ENCODE data around the gene GHRL.

The GHRL gene

DNA sequence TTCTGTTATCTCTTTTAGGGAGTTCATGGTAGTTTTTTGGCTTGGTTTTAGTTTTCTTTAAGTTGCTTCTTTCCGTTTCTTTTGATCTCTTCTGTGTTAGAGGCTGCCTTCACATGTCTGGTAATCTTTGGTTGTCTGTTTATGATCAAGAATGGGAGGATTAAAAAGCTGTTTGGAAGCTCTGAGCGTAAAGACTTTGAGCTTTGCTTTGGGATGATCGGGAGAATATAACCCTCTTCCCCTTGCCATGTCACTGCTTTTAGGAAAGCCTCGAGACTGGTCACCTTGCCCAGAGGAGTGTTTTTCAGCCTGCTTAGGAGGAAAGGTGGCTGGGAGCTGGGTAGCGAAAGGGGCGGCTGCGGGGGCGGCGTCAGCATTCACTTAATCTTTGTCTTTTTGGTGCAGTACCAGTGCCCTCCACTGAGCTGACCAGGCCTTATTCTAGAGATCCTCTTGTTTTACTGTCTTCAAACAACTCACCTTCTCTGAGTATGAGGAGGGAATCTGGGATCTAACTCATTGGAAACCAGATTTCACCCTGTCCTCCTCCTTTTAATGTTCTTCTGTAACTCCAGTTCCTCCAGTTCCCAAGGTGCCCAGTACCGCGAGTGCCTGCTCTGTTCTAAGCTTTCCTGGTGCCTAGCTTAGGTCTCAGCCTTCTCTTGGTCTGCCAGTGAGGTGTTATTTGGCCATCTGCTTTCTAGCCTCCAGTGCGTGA is 28.9 kb downstream of the GHRL start:
- Histone ChIP-seq H3K4me1 (ENCODE audit: insufficient read depth, low read length) (0 out of 2 replicates have a peak, but pooled peaks cover 3% of the 10 kb centered on the region), H3K9ac (ENCODE audit: low read depth, low read length) (no peak overlapping the region), H3K36me3 (ENCODE audit: insufficient read depth, low read length) (peaks cover 8% of the 10 kb centered on the region), H3K9me3 (ENCODE audit: control insufficient read depth, insufficient read depth, low read length) (no peaks in the 10 kb centered on the region)

DNA sequence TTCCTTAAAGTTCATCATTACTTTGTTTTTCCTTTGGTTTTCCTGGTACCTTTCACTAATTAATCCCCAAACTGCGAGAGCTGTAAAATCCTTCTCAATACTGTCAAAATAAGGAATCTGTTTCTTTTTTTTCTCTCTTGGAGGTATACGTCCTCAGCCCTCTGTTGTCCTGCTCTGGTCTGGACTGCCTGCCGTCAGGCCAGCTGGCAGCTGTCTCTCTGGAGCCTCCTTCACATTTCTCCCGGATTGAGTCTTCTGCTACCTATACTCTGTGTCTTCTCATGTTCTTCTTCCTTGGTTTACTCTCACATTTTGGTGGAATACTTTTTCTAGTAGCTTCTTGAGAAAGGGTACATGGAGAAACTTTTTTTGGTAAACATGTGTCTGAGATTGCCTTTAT is 30.7 kb downstream of the GHRL start:
- no peak overlapping the region for H3K9ac ChIP-seq (ENCODE audit: low read depth, low read length)
- no peaks in the 10 kb centered on the region for H3K9me3 ChIP-seq (ENCODE audit: control insufficient read depth, insufficient read depth, low read length)
- H3K36me3 ChIP-seq (ENCODE audit: insufficient read depth, low read length), result peaks cover 5% of the 10 kb centered on the region
- 0 out of 2 replicates have a peak, but pooled peaks cover 3% of the 10 kb centered on the region for H3K4me1 ChIP-seq (ENCODE audit: insufficient read depth, low read length)

DNA sequence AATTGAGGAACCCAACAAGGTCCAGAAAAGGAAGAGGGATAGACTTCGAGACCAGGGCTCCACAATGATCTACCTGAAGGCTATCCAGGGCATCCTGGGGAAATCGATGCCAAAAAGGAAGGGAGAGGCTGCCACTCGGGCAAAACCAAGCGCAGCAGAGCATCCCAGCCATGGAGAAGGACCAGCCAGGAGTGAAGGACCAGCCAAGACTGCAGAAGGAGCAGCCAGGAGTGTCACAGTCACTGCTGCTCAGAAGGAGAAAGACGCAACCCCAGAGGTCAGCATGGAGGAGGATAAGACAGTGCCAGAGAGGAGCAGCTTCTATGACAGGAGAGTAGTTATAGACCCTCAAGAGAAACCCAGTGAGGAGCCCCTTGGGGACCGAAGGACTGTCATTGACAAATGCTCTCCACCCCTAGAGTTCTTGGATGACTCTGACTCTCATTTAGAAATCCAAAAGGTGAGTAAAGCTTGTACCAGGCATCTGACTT is 32.5 kb downstream of the GHRL start:
- Histone ChIP-seq H3K36me3 (ENCODE audit: insufficient read depth, low read length) (peaks cover 5% of the 10 kb centered on the region), H3K4me1 (ENCODE audit: insufficient read depth, low read length) (0 out of 2 replicates have a peak, but pooled peaks cover 3% of the 10 kb centered on the region), H3K9me3 (ENCODE audit: control insufficient read depth, insufficient read depth, low read length) (no peaks in the 10 kb centered on the region), H3K9ac (ENCODE audit: low read depth, low read length) (no peak overlapping the region)

DNA sequence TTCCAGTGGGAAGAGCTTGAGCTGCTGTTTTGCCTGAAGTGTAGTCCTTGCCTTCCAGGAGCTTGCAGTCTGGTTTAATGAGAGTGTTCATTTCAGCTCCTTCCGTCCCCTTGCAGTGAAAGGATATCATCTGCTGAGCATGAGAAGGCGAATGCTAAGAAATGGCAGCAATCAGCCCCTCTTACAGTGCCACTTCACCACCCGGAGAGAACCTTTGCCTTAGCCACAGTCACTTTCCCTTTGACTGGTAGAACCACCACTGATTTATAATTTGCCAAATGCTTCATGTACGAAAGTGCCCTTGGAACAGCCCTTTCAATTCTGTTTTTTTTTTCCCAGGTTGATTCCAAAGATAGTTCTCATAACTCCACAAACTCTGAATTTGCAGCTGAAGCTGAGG is 32.9 kb downstream of the GHRL start:
- Histone ChIP-seq H3K9me3 (ENCODE audit: control insufficient read depth, insufficient read depth, low read length) (no peaks in the 10 kb centered on the region), H3K9ac (ENCODE audit: low read depth, low read length) (no peak overlapping the region), H3K36me3 (ENCODE audit: insufficient read depth, low read length) (peaks cover 5% of the 10 kb centered on the region), H3K4me1 (ENCODE audit: insufficient read depth, low read length) (0 out of 2 replicates have a peak, but pooled peaks cover 3% of the 10 kb centered on the region)

DNA sequence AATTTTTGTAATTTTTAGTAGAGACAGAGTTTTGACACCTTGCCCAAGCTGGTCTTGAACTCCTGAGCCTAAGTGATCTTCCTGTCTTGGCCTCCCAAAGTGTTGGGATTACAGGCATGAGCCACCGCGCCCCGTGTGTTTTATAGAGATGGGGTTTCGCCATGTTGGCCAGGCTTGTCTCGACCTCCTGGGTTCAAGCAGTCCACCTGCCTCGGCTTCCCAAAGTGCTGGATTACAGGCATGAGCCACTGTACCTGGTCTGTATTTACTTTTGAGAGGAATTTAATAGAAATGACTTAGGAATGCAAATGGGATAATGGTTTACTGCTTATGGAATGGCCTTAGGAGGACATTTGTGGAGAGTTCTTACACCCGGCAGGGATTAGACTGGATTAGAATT is 33.7 kb downstream of the GHRL start:
- Histone ChIP-seq H3K9me3 (ENCODE audit: control insufficient read depth, insufficient read depth, low read length) (no peaks in the 10 kb centered on the region), H3K36me3 (ENCODE audit: insufficient read depth, low read length) (peaks cover 5% of the 10 kb centered on the region), H3K9ac (ENCODE audit: low read depth, low read length) (no peak overlapping the region), H3K4me1 (ENCODE audit: insufficient read depth, low read length) (0 out of 2 replicates have a peak, but pooled peaks cover 3% of the 10 kb centered on the region)

DNA sequence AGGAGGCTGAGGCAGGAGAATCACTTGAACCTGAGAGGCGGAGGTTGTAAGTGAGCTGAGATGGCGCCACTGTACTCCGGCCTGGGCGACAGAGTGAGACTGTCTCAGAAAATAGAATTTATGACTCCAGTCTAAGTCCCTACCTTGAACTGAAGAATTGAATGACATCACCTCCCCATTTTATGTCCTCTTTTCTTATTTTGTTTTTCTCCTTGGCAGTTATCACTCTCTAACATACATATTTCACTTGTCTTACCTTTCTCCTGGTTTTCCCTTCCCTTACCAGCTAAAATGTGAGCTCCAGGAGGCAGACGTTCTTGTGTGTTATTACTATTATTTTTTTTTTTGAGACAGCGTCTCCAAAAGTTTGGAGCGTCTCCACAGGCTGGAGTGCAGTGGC is 36.9 kb downstream of the GHRL start:
- H3K9ac ChIP-seq (ENCODE audit: low read depth, low read length), result no peak overlapping the region
- no peaks in the 10 kb centered on the region for H3K9me3 ChIP-seq (ENCODE audit: control insufficient read depth, insufficient read depth, low read length)
- peaks cover 8% of the 10 kb centered on the region; the same call in 1 of the 2 replicates for H3K36me3 ChIP-seq (ENCODE audit: insufficient read depth, low read length)
- H3K4me1 ChIP-seq (ENCODE audit: insufficient read depth, low read length), result no peaks in the 10 kb centered on the region

DNA sequence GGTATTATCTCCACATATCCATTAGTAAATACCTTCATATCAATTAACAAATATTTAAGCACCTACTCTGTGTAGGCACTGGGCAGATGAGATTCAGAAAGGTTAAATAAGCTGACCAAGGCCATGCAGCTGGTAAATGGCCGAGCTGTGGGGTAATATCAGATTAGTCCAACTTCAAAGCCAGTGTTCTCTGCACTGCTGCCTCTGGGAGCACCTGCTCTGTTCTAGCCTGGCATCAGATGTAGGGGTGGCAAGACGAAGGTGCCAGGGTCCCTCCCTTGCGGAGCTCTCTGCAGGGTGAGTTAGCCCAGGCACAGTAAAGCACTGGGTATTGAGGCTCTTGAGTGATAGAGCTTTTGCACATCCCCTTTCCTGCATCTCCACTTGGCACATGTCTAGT is 39.0 kb downstream of the GHRL start:
- Histone ChIP-seq H3K4me1 (ENCODE audit: insufficient read depth, low read length) (peaks cover 8% of the 10 kb centered on the region; the same call in 1 of the 2 replicates), H3K9ac (ENCODE audit: low read depth, low read length) (no peak overlapping the region), H3K9me3 (ENCODE audit: control insufficient read depth, insufficient read depth, low read length) (no peaks in the 10 kb centered on the region), H3K36me3 (ENCODE audit: insufficient read depth, low read length) (peaks cover 4% of the 10 kb centered on the region; the same call in 1 of the 2 replicates)

DNA sequence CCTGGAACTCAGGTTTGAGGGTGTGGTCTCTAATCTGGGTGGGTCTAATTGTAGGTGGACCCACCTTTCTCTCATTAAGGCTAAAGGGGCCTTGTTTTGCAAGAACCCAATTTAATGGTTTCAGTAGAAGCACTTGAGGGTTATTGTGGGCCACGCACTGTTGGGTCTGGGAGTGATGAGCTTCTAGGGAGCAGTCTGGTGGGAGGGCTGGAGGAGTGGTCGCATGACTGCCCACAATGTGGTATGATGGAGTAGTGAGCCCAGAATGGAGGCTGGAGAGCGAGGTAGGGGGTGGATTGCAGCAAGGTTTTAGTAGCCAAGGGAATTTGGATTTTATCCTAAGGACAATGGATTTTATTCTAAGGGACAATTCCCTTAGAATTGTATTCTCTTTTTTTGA is 41.7 kb downstream of the GHRL start:
- H3K4me1 ChIP-seq (ENCODE audit: insufficient read depth, low read length), result peaks cover 8% of the 10 kb centered on the region; the same call in 1 of the 2 replicates
- H3K9ac ChIP-seq (ENCODE audit: low read depth, low read length), result no peak overlapping the region
- peaks cover 4% of the 10 kb centered on the region for H3K9me3 ChIP-seq (ENCODE audit: control insufficient read depth, insufficient read depth, low read length)
- peaks cover 4% of the 10 kb centered on the region; the same call in 1 of the 2 replicates for H3K36me3 ChIP-seq (ENCODE audit: insufficient read depth, low read length)

DNA sequence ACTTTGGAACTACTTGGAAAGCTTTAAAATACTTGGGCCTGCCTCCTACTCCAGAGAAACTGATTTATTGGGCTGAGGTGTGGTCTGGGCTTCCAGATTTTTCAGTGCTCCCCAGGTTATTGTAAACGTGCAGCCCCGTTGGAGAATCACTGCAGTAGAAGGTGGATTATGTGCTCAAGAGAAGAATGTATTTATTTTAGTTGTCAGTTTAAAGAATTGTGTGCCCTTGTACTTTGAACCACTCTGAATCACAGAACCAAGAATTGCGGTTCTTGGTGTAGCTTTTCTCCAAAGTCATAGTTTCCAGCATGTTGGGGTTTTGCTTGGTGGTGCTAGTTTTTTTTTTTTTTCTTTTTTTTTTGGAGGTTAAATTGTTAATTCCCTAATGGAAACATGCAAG is 42.9 kb downstream of the GHRL start:
- H3K9me3 ChIP-seq (ENCODE audit: control insufficient read depth, insufficient read depth, low read length), result peaks cover 10% of the 10 kb centered on the region
- H3K36me3 ChIP-seq (ENCODE audit: insufficient read depth, low read length), result peaks cover 4% of the 10 kb centered on the region; the same call in 1 of the 2 replicates
- H3K9ac ChIP-seq (ENCODE audit: low read depth, low read length), result peak overlapping the region; percentile 75
- H3K4me1 ChIP-seq (ENCODE audit: insufficient read depth, low read length), result peaks cover 8% of the 10 kb centered on the region; the same call in 1 of the 2 replicates

DNA sequence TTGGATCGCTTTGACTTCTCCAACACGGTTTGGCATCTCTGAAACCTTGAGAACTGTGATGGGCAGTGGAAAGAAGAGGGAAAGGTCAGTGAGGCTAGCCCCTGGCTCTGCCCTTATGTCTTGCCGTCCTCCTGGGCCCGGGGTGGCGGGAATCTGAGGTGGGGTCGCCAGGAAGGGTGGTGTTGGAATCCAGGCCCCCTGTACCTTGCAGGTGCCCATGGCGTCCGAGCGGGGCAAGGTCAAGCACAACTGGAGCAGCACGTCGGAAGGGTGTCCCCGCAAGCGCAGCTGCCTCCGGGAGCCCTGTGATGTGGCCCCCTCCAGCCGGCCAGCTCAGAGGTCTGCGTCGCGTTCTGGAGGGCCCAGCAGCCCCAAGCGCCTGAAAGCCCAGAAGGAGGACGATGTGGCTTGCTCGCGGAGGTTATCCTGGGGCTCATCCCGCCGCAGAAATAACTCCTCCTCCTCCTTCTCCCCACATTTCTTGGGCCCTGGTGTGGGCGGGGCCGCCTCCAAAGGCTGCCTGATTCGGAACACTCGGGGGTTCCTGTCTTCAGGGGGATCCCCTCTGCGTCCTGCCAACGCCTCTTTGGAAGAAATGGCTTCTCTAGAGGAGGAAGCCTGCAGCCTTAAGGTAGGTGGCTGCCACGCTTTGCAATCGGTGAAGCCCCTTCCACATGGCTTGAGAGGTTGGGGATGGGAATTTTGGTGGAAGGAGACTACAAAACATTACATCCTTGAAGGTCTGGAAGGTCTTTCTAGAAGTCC is 43.6 kb downstream of the GHRL start:
- H3K36me3 ChIP-seq (ENCODE audit: insufficient read depth, low read length), result peaks cover 7% of the 10 kb centered on the region; the same call in 1 of the 2 replicates
- H3K9me3 ChIP-seq (ENCODE audit: control insufficient read depth, insufficient read depth, low read length), result peaks cover 10% of the 10 kb centered on the region
- peaks cover 8% of the 10 kb centered on the region; the same call in 1 of the 2 replicates for H3K4me1 ChIP-seq (ENCODE audit: insufficient read depth, low read length)
- peak overlapping the region; percentile 75 for H3K9ac ChIP-seq (ENCODE audit: low read depth, low read length)

DNA sequence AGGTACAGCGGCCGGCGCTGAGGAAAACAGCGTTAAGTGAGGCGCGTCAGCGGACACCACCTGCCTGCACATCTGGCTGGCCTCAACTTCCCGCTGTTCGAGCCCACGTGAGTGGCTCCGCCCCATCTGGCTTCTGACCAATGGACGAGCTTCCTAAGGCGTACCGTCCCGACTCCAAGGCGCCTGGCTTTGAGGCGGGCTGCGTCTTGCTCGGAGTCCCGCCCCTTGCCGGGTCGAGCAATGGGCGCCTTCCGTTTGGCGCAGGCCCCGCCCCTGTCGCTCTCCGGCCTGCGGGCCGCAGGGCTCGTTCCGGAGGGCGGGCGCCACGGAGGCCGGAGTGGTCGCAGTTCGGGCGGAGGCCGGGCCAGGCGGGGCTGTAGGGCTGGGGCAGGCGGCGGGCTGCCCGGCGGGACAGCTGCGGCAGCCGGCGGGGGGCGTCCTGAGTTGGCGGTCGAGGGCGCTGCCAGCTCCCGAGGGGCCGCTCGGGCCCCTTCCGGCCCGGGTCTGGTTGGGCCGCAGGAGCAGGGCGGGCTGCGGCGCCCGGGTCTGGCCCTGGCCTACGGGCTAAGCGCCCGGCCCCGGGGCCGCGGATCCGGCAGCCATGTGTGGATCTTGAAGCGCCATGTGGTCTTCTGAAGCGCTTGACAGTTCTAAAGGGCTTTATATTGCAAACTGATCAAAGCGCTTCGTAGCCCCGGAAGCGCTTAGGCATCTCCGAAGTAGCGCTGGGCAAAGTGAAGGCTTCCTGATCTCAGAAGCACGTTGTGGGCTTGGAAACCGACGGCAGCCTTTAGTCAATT is 44.4 kb downstream of the GHRL start, which contains the start of gene TATDN2:
TSS of gene TATDN2 (plus strand) at position 276 of the 800 bp plus-strand sequence. CDS start 742 bp downstream, outside the sequence.
- peaks cover 8% of the 10 kb centered on the region; the same call in 1 of the 2 replicates for H3K4me1 ChIP-seq (ENCODE audit: insufficient read depth, low read length)
- peaks cover 10% of the 10 kb centered on the region for H3K9me3 ChIP-seq (ENCODE audit: control insufficient read depth, insufficient read depth, low read length)
- H3K9ac ChIP-seq (ENCODE audit: low read depth, low read length), result peak within 1 kb of the TSS; percentile 75
- H3K36me3 ChIP-seq (ENCODE audit: insufficient read depth, low read length), result peaks cover 5% of the 10 kb centered on the region; the same call in 1 of the 2 replicates

DNA sequence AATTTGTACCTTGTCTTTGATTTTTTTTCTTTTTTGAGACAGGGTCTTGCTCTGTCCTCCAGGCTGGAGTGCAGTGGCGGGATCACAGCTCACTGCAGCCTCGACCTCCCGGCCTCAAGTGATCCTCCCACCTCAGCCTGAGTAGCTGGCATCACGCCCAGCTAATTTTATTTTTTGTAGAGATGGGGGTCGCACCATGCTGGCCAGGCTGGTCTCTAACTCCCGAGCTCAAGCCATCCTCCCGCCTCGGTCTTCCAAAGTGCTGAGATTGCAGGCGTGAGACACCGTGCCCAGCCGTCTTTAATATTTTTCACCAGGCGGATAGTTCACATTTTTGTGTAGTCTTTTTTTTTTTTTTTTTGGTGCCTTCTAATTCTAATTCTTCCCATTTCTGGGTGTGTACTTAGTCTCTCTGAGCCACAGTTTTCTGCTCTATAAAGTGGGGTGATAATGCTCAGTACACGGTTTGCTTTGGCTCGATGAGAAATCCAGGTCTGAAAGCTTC is 45.0 kb downstream of the GHRL start:
- H3K9me3 ChIP-seq (ENCODE audit: control insufficient read depth, insufficient read depth, low read length), result peaks cover 10% of the 10 kb centered on the region
- H3K36me3 ChIP-seq (ENCODE audit: insufficient read depth, low read length), result peaks cover 5% of the 10 kb centered on the region; the same call in 1 of the 2 replicates
- peaks cover 8% of the 10 kb centered on the region; the same call in 1 of the 2 replicates for H3K4me1 ChIP-seq (ENCODE audit: insufficient read depth, low read length)
- H3K9ac ChIP-seq (ENCODE audit: low read depth, low read length), result peak overlapping the region; percentile 75; the same call in 1 of the 2 replicates

DNA sequence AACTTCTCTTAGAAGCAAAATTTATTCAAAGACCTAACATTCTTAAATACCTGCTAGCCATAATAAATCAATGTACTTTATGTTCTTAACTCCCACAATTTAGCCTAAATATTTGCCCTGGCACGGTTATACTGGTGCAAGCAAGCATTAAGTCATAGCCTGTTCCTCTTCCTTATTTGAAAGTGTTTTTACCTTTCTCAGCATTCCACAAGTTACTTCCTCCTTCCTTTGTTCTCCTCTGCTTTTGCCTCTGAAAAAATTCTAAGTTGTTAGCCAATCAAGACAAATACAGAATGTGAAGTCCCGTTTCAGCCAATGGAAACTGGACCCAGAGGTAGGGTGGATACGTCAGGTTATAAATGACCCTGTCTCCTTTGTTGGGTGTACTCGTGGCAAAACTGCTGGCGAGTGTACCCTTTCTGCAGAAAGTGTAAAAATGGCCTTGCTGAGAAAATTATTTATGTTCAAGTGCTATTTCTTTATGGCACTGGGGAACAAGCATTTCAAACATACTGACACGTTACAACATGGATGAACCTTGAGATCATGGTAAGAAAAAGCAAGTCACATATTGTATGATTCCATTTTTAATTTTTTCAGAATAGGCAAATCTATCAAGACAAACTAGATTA is 47.5 kb downstream of the GHRL start:
- Histone ChIP-seq H3K4me1 (ENCODE audit: insufficient read depth, low read length) (peaks cover 5% of the 10 kb centered on the region; the same call in 1 of the 2 replicates), H3K9ac (ENCODE audit: low read depth, low read length) (no peak overlapping the region), H3K9me3 (ENCODE audit: control insufficient read depth, insufficient read depth, low read length) (peaks cover 10% of the 10 kb centered on the region), H3K36me3 (ENCODE audit: insufficient read depth, low read length) (0 out of 2 replicates have a peak, but pooled peaks cover 3% of the 10 kb centered on the region)

Data from ES-I3 (cell line).